WTC11 (cell line): ENCODE measurements around the gene CDCA7. TPM values are rescaled to one million over a fixed set of nuclear protein-coding genes. Genes with fewer than 3 reads are reported as not detected.
A peak's percentile ranks its signal among the peaks of the same experiment; 100 is the strongest.

Experiments used
- ATAC-seq: fragments of 200-7000 bp; cut with Tn5 transposase; 2 replicates; pipeline ENCODE4 v1.10.0; 2021; ENCODE audit warnings: mild to moderate bottlenecking, moderate library complexity
- CTCF ChIA-PET: fragments of 300-600 bp; sonication (Branson Sonifier 250); formaldehyde crosslinking; loops from one replicate; lab custom pipeline; 2021; ENCODE audit warnings: antibody characterized with exemption; lab: Charles Lee
- POLR2A ChIA-PET: fragments of 350-600 bp; sonication (Branson Sonifier 250); formaldehyde crosslinking; loops from one replicate; lab custom pipeline; 2021; ENCODE audit warnings: antibody characterized with exemption; lab: Charles Lee
- DNase-seq: peaks from one replicate; pipeline ENCODE4 v3.0.0; 2021; ENCODE audit warnings: low spot score
- H3K27ac Mint-ChIP-seq: 2 replicates; pipeline ENCODE4 v1.8.0; 2021; ENCODE audit warnings: mixed read lengths
- H3K27me3 Mint-ChIP-seq: 2 replicates; pipeline ENCODE4 v1.8.0; 2021; ENCODE audit warnings: low read depth, mild to moderate bottlenecking, moderate library complexity, mixed read lengths
- H3K36me3 Mint-ChIP-seq: 2 replicates; pipeline ENCODE4 v1.8.0; 2021; ENCODE audit warnings: mixed read lengths
- H3K4me1 Mint-ChIP-seq: 2 replicates; pipeline ENCODE4 v1.8.0; 2022; ENCODE audit warnings: mixed read lengths
- H3K4me3 Mint-ChIP-seq: 2 replicates; pipeline ENCODE4 v1.8.0; 2021; ENCODE audit warnings: mild to moderate bottlenecking, moderate library complexity, mixed read lengths
- H3K9me3 Mint-ChIP-seq: 2 replicates; pipeline ENCODE4 v1.8.0; 2021; ENCODE audit warnings: mixed read lengths
- CREB1 ChIP-seq: sonication (generic); formaldehyde crosslinking; IDR thresholded peaks from 2 replicates; pipeline ENCODE4 v1.8.0; 2023; ENCODE audit warnings: mild to moderate bottlenecking, missing genetic modification reagents
- CREM ChIP-seq: sonication (generic); formaldehyde crosslinking; IDR thresholded peaks from 2 replicates; pipeline ENCODE4 v1.8.1; 2022; ENCODE audit warnings: mild to moderate bottlenecking, missing genetic modification reagents, moderate library complexity
- ELF4 ChIP-seq: sonication (generic); formaldehyde crosslinking; IDR thresholded peaks from 2 replicates; pipeline ENCODE4 v1.8.1; 2022; ENCODE audit warnings: low read depth, mild to moderate bottlenecking, moderate library complexity, missing genetic modification reagents
- EMX1 ChIP-seq: fragments of 250-450 bp; sonication (Bioruptor Pico); IDR thresholded peaks from 2 replicates; pipeline ENCODE4 v1.8.0; 2021; ENCODE audit warnings: mild to moderate bottlenecking
- IRF2 ChIP-seq: sonication (generic); formaldehyde crosslinking; IDR thresholded peaks from 2 replicates; pipeline ENCODE4 v1.8.0; 2022; ENCODE audit warnings: low read depth, missing genetic modification reagents, borderline replicate concordance
- NR3C1 ChIP-seq: sonication (generic); formaldehyde crosslinking; conservative IDR thresholded peaks from 2 replicates; pipeline ENCODE4 v1.8.1; 2023; ENCODE audit warnings: low read depth, mild to moderate bottlenecking, missing genetic modification reagents
- PRDM15 ChIP-seq: sonication (generic); formaldehyde crosslinking; IDR thresholded peaks from 2 replicates; pipeline ENCODE4 v1.8.0; 2022; ENCODE audit warnings: missing genetic modification reagents
- ZNF121 ChIP-seq: sonication (generic); formaldehyde crosslinking; IDR thresholded peaks from 2 replicates; pipeline ENCODE4 v1.8.0; 2023; ENCODE audit warnings: missing genetic modification reagents
- ZNF416 ChIP-seq: fragments of 250-450 bp; sonication (Bioruptor Pico); IDR thresholded peaks from 2 replicates; pipeline ENCODE4 v1.9.0; 2021; ENCODE audit warnings: mild to moderate bottlenecking, inconsistent platforms
- ZNF512 ChIP-seq: sonication (generic); formaldehyde crosslinking; IDR thresholded peaks from 2 replicates; pipeline ENCODE4 v1.8.1; 2022; ENCODE audit warnings: missing genetic modification reagents, borderline replicate concordance
- total RNA-seq: library from RNA; stranded (reverse); gene quantifications from 3 replicates; pipeline ENCODE4 v1.2.3, GENCODE V29; 2021
- TF ChIP-seq, protein P1 (sequence below): sonication (generic); formaldehyde crosslinking; IDR thresholded peaks from 2 replicates; pipeline ENCODE4 v1.8.1; 2022; ENCODE audit warnings: mild to moderate bottlenecking, missing genetic modification reagents, moderate library complexity, borderline replicate concordance
- TF ChIP-seq, protein P2 (sequence below): sonication (generic); formaldehyde crosslinking; IDR thresholded peaks from 2 replicates; pipeline ENCODE4 v1.8.1; 2022; ENCODE audit warnings: low read depth, missing genetic modification reagents, borderline replicate concordance
- TF ChIP-seq, protein P3 (sequence below): fragments of 200-600 bp; IDR thresholded peaks from 2 replicates; pipeline ENCODE4 v1.8.0; 2022; ENCODE audit warnings: antibody characterized with exemption

CDCA7 gene
- total RNA-seq, 1 experiment from 2014 or later: 79.7 TPM

DNA sequence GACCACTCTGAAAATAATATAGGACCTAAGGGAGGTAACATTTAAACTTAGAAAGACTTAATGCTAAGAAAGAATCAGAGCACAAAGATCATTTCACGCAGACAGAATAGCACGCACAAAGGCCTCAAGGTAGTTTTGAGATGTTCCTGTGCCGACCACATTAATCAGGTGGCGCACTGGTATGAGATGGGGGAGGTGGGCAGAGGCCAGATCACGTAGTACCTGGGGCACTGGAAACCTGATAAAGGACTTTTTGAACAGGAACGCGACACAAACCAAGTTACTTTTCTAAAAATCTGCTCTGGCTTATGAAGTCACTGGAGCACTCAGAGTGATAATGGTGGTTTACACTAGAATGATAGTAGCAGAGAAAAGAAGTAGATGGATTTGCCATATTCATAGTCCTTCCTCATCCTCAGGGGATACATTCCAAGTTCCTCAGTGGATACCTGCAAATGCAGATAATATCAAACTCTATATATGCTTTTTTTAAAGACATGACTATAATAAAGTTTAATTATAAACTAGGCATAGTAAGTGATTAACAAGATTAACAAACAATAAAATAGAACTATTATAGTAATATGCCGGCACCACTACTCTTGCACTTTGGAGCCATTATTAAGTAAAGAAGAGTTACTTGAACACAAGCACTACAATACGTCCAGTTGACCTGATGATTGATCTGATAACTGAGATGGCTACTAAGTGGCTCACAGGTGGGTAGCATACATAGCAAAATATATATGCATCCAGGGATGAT, 42.6 kb upstream of the CDCA7 start:
- ATAC-seq: peak; percentile 46; the same call in 1 of the 2 replicates

GRCh38 chr2:173323371-173323770, 31.3 kb upstream of the CDCA7 start:
- TF ChIP-seq CREM (CRISPR knock-in tag) (no peak), NR3C1 (CRISPR knock-in tag) (no peak), PRDM15 (CRISPR knock-in tag) (no peak), ZNF121 (no peak), CREB1 (CRISPR knock-in tag) (no peak), EMX1 (no peak)
- TF ChIP-seq, protein P1, sequence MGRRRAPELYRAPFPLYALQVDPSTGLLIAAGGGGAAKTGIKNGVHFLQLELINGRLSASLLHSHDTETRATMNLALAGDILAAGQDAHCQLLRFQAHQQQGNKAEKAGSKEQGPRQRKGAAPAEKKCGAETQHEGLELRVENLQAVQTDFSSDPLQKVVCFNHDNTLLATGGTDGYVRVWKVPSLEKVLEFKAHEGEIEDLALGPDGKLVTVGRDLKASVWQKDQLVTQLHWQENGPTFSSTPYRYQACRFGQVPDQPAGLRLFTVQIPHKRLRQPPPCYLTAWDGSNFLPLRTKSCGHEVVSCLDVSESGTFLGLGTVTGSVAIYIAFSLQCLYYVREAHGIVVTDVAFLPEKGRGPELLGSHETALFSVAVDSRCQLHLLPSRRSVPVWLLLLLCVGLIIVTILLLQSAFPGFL (CRISPR knock-in tag): no peak
- TF ChIP-seq, protein P2, sequence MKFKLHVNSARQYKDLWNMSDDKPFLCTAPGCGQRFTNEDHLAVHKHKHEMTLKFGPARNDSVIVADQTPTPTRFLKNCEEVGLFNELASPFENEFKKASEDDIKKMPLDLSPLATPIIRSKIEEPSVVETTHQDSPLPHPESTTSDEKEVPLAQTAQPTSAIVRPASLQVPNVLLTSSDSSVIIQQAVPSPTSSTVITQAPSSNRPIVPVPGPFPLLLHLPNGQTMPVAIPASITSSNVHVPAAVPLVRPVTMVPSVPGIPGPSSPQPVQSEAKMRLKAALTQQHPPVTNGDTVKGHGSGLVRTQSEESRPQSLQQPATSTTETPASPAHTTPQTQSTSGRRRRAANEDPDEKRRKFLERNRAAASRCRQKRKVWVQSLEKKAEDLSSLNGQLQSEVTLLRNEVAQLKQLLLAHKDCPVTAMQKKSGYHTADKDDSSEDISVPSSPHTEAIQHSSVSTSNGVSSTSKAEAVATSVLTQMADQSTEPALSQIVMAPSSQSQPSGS (CRISPR knock-in tag): no peak
- TF ChIP-seq, protein P3, sequence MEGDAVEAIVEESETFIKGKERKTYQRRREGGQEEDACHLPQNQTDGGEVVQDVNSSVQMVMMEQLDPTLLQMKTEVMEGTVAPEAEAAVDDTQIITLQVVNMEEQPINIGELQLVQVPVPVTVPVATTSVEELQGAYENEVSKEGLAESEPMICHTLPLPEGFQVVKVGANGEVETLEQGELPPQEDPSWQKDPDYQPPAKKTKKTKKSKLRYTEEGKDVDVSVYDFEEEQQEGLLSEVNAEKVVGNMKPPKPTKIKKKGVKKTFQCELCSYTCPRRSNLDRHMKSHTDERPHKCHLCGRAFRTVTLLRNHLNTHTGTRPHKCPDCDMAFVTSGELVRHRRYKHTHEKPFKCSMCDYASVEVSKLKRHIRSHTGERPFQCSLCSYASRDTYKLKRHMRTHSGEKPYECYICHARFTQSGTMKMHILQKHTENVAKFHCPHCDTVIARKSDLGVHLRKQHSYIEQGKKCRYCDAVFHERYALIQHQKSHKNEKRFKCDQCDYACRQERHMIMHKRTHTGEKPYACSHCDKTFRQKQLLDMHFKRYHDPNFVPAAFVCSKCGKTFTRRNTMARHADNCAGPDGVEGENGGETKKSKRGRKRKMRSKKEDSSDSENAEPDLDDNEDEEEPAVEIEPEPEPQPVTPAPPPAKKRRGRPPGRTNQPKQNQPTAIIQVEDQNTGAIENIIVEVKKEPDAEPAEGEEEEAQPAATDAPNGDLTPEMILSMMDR: no peak
- Mint-ChIP-seq H3K27me3 (peaks cover 3% of the 10 kb centered on the region; the same call in 1 of the 2 replicates), H3K36me3 (peaks cover 30% of the 10 kb centered on the region), H3K4me3 (no peak overlapping the region), H3K4me1 (no peaks in the 10 kb centered on the region), H3K9me3 (peaks cover 45% of the 10 kb centered on the region), H3K27ac (no peak overlapping the region)
- CTCF ChIA-PET: no interaction called here
- POLR2A ChIA-PET: interaction anchor here (0.6 kb wide), 1 partner anchor 782 kb away, joined by 4 read pairs; no protein-coding TSS in a partner anchor
- ATAC-seq (no peak), DNase-seq (no peak)

More for the DNA sequence above, 42.6 kb upstream of the CDCA7 start:
- H3K36me3 Mint-ChIP-seq: peaks cover 5% of the 10 kb centered on the region
- TF ChIP-seq IRF2 (CRISPR knock-in tag): no peak
- TF ChIP-seq ZNF512 (CRISPR knock-in tag): no peak
- TF ChIP-seq ZNF416: no peak
- no peak for TF ChIP-seq CREM (CRISPR knock-in tag)
- TF ChIP-seq ELF4 (CRISPR knock-in tag): no peak
- TF ChIP-seq, all 79 proteins: peak for 0
- POLR2A ChIA-PET: no interaction called here
- Mint-ChIP-seq H3K9me3 (peaks cover 21% of the 10 kb centered on the region), H3K27ac (no peak overlapping the region), H3K27me3 (no peaks in the 10 kb centered on the region), H3K4me1 (peaks cover 19% of the 10 kb centered on the region), H3K4me3 (no peak overlapping the region)
- CTCF ChIA-PET: no interaction called here
- no peak for DNase-seq
